NCI-H1092 (cell line): ENCODE measurements around the gene TP53.
"Not testable (repeated sequence)": the region's sequence is repeated elsewhere in the genome, so short reads cannot be mapped to it uniquely, and the experiment has no call there.

Source experiments
- DNase-seq: peaks from one replicate; lab custom pipeline; 2025; lab: John Stamatoyannopoulos, UW

Gene TP53

GRCh38 chr17:7674934-7675333, 12.4 kb downstream of the TP53 start:
- DNase-seq = no peak

DNA sequence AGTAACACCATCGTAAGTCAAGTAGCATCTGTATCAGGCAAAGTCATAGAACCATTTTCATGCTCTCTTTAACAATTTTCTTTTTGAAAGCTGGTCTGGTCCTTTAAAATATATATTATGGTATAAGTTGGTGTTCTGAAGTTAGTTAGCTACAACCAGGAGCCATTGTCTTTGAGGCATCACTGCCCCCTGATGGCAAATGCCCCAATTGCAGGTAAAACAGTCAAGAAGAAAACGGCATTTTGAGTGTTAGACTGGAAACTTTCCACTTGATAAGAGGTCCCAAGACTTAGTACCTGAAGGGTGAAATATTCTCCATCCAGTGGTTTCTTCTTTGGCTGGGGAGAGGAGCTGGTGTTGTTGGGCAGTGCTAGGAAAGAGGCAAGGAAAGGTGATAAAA, 14.1 kb downstream of the TP53 start:
- DNase-seq = no peak

DNA sequence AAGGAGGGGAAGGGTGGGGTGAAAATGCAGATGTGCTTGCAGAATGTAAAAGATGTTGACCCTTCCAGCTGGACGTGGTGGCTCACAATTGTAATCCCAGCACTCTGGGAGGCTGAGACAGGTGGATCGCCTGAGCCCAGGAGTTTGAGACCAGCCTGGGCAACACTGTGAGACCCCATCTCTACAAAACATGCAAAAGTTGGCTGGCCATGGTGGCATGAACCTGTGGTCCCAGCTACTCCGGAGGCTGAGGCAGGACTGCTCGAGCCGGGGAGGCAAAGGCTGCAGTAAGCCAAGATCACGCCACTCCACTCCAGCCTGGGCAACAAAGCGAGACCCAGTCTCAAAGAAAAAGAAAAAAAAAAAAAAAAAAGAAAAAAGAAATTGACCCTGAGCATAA, 18.8 kb downstream of the TP53 start:
- no peak for DNase-seq

DNA sequence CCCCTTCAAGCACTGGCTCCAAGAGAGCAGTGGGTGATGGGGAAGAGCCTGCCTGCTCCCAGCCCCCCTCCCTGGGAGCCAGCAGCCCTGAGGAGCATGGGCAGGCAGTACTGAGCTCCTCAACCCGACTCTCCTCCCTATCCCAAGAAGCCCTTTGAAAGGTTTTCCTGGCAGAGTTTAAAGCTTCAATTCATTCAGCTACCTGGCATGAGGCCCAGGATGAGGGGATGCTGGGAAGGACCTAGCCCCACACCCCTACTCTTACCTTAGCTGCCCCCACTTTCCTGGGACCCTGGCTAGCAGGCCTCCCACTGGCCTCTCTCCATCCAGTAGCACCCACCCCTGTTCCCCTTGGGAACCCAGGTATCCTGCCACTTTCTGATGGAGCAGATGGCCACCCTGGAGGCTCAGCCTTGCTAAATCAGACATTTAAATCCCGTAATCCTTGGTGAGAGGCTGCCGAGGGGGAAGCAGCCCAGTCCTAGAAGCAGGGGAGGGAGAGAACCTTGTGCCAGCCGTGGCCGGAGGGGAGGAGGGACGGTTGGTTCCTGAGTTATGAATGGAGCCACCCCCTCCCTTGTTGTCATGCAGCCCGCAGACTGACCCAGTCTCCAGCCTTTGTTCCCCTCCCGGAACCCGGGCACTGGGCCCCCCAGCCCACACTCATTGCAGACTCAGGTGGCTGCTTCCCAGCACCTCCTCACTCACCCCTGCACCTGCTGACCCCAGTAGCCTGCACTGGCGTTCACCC, 19.5 kb downstream of the TP53 start:
- DNase-seq = no peak

- DNase-seq = no peak
Measured at GRCh38 chr17:7656958-7657609, 30.2 kb downstream of the TP53 start.

GRCh38 chr17:7655541-7655840, 31.8 kb downstream of the TP53 start:
- DNase-seq = no peak

GRCh38 chr17:7654832-7655540, 32.3 kb downstream of the TP53 start:
- no peak for DNase-seq

DNA sequence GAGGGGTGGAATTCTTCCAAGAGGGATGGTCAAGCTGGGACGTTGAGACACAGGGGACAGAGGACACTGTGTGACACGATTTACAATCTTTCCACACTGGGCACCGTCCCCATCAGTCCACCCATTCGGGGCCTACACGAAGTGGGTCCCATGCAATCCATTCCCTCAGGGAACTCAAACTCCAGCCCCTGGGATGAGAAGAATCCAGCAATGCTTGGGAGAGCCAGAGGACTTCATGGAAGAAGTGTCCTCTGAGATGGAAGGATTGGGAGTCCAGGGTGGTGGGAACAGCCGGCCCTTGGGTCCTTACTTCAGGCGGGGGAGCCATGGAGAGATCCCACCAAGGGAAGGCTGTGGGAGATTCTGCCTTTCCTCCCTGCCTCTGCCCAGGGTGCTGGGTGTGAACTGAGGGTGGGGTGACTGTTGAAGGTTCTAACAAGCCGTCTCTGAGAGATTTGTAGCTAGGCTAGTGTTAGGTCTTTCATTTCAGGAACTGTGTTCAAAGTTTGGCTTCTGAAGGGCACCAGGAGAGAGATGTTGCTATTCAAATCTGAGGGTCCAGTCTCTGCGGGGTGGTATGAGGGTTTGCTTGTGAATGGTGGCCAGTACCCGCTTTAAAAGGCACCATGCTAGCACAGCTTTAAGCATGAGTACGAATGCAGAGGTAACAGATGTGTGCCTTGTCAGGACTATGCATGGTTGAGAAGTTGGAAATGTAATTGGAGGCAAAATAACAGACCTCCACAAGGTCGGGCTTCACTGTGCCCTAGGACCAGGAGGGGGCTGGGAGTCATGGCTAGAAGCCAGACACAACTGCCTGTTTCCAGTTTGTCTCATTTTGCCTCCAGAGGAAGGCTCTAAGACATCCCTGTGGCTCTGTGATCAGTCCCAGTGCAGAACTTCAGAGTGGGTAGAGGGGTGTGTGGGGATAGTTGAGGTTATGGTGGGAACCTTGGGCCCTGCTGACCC, 34.6 kb downstream of the TP53 start:
- no peak for DNase-seq

DNA sequence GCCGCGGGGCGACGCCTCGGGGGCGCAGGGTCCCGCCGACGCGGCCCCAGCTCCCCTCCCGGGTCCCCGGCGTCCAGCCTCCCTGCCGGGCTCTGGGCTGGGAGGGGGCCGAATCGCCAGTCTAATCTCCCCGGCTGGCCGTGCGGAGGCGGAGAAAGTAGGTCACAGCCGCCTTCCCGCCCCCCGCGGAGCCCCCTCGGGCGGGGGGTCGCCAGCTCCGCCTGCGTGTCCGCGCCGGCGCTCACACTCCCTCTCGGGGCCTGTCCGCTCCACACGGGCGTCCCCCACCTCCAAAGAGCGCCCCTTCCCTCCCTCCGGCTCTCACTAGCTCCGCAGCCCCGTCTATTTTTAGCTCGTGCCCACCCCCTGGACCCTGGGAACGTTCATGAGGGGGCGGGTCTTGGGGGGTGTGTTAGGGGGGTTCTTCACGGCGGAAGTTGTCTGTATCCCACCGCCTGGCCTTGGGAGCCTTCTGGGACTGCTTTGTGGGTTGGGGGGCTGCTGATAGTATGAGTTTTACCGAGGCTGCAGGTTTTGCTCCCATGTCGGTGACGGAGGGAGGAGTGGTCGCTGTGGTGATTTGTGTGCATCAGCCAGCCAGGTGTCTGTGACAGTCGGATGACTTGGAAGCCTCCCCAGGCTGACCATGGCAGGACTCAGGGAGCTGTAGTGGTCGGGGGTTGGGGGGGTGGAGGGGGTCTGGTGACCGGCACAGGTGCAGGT, 35.5 kb downstream of the TP53 start:
- no peak for DNase-seq

- DNase-seq = no peak
Measured at GRCh38 chr17:7651097-7651664, 36.1 kb downstream of the TP53 start.

DNA sequence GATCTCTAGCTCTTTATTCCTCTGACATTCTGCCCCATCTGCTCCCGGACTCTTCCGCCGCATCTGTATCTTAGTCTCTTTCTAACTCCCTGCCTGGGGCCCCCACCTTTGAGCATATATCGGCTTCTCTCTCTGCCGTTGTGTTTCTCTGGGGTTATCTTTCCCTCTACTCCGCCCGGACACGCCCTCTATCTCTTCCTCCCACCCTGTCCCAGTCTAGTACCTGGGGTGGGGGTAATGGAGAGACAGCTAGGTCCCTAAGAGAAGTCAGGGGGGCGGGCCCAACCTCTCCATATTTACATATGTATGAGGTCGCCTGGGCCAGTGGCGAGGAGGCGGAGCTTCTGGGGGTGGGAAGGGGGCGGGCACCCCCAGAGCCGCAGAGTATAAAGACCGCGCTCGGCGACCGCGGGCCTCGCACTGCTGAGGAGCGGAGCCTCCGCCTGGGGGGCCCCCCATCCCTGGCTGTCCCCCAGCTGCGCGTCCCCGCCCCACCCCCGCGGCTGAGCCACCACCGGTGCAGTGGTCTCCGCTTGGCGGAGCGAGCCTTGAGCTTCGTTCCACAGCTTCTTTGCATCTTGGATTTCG, 36.7 kb downstream of the TP53 start, which contains the start of gene ATP1B2:
Gene ATP1B2 (plus strand): TSS at position 418 of the 588 bp plus-strand sequence. CDS start 593 bp downstream, outside the sequence.
- peak; percentile 44 for DNase-seq

GRCh38 chr17:7647018-7647417, 40.3 kb downstream of the TP53 start:
- DNase-seq = no peak

DNA sequence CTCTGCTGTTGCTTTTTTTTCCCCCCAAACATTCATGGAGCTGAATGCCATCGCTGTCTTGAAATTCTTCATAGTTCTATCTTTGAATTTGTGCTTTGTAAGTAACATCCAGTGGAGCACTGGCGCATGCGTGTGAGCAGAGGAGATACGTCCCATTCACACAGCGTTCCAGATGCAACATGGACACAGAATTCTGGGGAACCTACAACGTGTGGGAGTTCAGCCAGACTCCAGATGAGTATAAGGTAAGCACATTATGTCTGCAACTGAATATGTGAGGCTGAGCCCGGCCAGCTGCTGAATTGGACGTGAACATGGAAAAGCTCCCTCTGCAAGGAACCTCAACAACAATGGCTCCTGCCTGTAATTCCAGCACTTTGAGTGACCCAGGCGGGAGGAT, 40.8 kb downstream of the TP53 start:
- DNase-seq = no peak

DNA sequence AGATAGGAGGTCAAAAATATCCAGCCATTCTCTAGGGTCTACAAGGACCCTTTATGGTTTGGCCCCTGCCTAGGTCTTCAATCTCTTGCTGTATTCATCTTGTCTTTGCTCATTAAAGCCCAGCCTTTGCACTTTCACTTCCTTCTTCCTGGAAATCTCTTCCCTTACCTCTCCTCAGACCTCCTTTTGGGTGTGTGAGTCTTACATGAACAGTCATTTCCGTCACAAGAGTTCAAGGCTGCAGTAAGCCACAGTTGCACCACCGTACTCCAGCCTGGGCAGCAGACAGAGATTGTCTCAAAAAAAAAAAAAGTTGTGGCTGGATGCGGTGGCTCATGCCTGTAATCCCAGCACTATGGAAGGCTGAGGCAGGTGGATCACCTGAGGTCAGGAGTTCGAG, 42.5 kb downstream of the TP53 start:
- DNase-seq = no peak

DNA sequence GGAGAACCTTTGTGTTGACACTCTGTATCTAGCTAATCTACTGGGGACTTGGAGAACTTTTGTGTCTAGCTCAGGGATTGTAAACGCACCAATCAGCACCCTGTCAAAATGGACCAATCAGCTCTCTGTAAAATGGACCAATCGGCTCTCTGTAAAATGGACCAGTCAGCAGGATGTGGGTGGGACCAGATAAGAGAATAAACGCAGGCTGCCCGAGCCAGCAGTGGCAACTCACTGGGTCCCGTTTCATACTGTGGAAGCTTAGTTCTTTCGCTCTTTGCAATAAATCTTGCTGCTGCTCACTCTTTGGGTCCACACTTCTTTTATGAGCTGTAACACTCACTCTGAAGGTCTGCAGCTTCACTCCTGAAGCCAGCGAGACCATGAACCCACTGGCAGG, 45.7 kb downstream of the TP53 start:
- not testable (repeated sequence) for DNase-seq

GRCh38 chr17:7640783-7641182, 46.5 kb downstream of the TP53 start:
- DNase-seq = no peak

DNA sequence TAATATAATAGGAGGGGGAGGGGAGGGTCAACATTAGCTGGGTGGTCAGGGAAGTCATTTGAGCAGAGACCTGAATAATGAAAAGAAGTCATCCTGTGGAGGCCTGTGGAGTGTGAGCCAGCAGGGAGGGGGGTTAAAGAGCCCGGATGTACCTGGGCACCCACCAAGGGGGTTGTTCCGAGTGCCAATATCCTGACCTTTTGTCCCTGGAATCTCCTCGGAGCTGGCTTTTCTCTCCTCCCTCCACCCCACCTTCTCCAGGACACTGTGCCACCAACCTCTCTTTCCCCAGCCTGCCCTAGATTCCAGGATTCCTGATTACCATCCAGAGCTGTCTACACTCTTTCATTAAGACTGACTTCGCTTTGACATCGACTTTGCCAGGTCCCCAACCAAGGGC, 51.1 kb downstream of the TP53 start:
- no peak for DNase-seq

- DNase-seq = peak; percentile 48
Measured at GRCh38 chr17:7634384-7634783, 52.9 kb downstream of the TP53 start.

- DNase-seq = no peak
Measured at GRCh38 chr17:7633093-7633492, 54.2 kb downstream of the TP53 start.

DNA sequence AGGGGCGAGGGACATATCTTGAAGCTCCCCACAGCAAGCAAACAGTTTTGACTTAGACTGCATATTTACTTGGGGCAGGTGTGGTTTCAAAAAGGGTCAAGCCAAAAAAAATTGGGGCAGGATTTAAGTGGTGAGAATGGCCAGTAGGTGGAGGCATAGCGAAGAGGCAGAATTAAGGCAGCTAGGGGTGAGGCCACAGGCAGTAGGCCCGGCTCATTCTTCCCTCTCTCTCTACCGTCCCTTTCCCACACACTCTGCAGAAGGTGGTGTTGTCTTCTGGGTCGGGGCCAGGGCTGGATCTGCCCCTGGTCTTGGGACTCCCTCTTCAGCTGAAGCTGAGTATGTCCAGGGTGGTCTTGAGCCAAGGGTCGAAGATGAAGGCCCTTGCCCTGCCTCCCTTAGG, 54.8 kb downstream of the TP53 start:
- DNase-seq = no peak
